NCI-H82 treated with DMSO at 0.1 percent for 48 hours (cell line): ENCODE measurements around the gene RNF166.

Source experiments
- DNase-seq: peaks from one replicate; lab custom pipeline; 2025; ENCODE audit not compliant: unreplicated experiment; lab: John Stamatoyannopoulos, UW

RNF166 gene, protein sequence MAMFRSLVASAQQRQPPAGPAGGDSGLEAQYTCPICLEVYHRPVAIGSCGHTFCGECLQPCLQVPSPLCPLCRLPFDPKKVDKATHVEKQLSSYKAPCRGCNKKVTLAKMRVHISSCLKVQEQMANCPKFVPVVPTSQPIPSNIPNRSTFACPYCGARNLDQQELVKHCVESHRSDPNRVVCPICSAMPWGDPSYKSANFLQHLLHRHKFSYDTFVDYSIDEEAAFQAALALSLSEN

GRCh38 chr16:88706229-88706964 is at the start of gene RNF166, which contains the start of gene CTU2:
TSS of gene RNF166 (minus strand) at chr16:88706408. CDS start at chr16:88706325, 83 bp downstream.
TSS of gene CTU2 (plus strand) at chr16:88706503. CDS start at chr16:88706531, 28 bp downstream.
- DNase-seq: peak; percentile 16

GRCh38 chr16:88754912-88755744 is 48.9 kb upstream of the RNF166 start:
- DNase-seq: peak; percentile 25

- DNase-seq: no peak
Observed at GRCh38 chr16:88754109-88754911, 48.1 kb upstream of the RNF166 start.

DNA sequence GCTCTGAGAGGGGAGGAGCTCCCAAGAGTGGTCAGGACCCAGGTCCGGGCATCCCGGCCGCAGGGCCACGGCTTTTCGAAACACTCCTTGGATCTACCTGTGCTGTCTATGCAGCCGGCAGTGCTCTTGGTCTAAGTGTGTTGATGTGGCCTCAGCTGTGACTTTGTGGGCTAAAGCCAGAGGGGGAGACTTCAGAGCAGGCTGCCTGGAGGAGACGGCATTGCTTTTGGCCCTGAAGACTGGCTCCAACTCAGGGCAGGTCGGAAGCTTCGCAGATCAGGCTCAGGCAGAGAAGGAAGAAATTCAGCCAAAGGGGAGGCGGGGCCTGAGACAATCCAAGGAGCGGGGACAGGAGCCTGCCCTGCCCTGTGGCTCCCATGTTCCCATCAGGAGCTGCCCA is 47.4 kb upstream of the RNF166 start:
- no peak for DNase-seq

DNA sequence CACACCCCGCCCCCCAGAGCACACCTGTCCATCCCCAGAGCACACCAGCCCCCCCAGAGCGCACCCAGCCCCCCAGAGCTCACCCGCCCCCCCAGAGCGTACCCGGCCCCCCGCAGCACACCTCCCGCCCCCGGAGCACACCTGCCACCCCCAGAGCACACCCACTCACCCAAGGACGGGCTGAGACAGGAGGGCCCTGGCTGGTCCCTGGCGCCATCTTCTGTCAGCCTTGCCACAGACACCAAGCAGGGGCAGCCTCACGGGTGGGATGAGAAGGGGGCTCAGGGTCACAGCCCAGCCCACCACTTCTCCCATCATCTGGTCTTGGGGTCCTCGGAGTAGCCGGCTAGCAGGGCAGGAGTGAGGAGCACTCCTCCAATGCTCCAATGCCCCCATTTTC is 47.0 kb upstream of the RNF166 start:
- no peak for DNase-seq

GRCh38 chr16:88752386-88753002 is 46.3 kb upstream of the RNF166 start:
- no peak for DNase-seq

GRCh38 chr16:88750854-88751253 is 44.6 kb upstream of the RNF166 start:
- no peak for DNase-seq

- no peak for DNase-seq
Observed at GRCh38 chr16:88749358-88749757, 43.1 kb upstream of the RNF166 start.

DNA sequence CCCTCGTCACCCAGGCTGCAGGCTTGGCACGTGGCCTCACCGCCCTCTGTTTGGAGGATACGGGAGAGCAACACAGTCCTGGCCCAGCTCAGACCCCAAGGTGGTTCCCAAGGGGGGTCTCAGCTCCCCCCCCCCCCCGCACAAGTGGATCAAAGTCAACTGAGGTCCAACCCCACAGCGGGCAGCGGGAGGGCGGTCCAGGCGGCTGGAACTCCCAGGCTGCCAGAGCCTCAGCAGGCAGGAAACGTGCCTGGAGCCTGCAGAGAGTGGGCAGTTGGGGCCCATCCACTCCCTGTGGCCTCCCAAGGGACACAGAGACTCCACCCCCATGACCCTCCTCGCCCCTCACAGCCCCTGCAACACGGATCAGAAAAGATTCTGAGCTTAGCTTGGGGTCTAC is 42.2 kb upstream of the RNF166 start:
- no peak for DNase-seq

- DNase-seq: peak; percentile 68
Observed at GRCh38 chr16:88747588-88748301, 41.5 kb upstream of the RNF166 start.

DNA sequence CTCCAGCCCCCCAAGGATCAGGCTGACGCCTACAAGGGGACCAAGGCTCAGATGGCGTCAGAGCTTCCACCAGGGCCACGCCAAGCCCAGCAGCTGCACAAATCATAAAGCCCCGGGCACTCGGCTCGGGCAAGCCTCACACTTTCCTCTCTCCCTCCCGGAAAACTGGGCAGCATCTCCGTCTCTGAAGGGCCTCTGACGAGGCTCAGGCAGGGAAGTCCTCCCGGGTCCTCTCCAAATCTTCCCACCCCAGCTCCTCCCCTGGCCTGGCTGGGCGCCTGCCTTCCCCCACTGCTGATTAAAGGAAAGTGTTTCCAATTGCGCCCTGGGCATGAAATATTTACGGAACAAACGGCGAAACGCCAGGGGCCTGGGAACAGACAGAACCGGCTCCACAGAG is 40.3 kb upstream of the RNF166 start:
- DNase-seq: no peak

DNA sequence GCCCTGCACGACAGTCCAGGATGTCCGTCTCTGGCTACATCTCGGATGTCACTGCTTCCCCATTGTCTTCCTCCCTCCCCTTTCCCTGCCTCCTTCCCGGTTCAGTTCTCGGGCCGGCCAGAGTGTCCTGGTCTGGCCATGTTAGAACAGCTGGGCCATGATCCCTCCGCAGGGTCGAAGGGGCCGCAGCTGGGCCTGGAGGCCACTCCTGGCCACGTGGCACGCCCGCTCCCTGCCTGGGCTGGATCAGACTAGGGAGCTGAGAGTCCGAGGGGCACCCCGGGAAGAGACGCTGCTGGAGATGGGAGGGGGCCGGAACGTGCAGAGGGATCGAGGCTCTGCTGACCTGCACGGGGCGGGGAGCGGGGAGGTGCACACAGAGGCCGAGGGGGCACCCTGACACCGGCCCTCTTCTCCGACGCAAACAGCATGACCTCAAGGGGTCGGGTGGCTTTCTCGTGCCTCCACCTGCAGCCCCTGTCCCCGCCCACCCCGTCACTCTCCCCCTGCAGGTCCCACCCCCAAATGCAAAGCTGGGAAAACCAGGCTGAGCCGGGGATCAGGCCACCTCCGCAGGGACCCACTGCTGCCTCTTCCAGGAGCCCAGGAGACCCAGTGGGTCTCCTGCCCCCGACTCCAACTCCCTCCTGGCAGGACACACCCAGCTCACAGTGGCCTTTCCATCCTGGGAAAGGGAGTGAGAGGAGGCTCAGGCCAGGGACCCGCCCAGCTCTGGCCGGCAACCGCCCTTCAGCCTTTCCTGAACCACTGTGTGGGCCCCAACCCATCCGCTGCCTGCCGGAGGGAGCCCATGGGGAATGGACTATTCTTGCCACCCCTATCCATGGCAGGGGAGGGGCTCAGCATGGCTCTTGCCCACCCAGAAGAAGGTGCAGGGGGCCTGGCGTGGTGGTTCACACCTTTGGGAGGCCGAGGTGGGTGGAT is 38.6 kb upstream of the RNF166 start:
- DNase-seq: no peak

DNA sequence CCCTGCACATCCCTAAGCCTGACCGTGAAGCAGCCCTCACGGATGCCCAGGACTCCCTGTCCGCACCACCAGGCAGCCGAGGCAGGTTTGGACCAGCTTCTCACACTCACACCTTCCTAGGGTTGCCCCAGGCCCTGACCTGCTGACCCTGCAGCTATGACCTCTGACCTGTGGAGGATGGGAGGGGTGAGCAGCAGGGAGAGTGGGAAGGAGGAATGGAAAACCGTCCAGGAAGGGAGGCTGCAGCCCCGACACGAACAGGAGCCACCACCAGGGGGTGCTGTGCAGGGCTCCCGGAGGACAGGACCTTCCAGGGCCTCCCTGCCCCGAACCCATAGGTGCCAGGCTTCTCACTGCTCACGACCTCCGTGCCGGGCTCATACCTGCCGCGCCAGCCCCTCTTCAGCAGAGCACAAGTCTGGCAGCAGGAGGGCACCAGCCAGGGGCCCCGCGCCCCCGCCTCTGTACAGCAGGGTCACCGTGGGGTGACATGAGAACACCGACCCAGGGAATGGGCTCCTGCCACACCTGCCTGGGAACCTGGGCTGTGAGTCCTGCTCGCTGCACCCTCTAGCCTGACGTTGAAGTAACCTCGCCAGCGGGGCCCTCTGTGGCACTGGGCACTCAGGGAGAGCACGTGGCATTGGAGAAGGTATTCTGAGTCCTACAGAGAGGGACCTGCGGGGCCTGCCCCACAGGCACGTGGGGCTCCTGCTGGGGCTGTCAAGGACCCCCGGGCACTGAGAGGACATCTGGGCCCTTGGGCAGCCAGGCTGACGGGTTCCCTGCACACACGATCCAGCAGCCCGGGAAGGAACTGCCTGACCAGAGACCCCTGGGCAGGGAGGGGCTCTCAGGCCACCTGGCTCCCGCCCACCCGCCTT is 37.7 kb upstream of the RNF166 start:
- DNase-seq: peak; percentile 18

DNA sequence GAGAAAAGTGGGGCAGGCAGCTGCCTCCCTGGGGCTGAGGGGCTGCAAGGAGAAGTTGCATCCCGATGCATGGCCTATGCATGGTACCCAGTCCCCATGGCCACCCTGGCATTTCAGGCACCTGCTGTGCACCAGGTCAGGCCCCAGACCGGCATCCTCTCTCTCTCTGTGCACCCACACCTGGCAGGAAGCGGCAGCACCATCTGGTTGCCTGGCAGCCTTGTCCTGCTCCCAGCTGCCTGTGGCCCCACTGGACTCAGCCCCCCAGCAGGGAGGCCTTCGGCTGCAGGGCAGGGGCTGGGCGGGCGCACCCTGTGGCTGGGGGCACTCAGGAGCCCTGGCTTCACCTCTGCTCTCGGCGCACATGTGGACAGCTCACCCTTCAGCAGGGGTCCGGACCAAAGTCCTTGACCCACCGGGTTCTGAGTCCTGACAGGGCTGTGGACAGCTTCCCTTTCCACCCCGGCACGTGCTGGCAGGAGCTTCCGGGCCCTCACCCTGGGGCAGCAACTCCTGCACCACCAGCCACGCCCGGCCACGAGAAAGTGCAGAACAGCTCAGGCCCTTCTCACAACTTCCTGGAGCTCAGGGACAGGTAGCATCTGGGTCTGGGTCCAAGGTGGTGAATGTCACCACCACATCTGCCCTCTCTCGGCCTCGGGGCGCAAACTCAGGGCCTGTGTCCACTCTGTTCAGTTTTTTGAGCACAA is 36.8 kb upstream of the RNF166 start:
- no peak for DNase-seq

DNA sequence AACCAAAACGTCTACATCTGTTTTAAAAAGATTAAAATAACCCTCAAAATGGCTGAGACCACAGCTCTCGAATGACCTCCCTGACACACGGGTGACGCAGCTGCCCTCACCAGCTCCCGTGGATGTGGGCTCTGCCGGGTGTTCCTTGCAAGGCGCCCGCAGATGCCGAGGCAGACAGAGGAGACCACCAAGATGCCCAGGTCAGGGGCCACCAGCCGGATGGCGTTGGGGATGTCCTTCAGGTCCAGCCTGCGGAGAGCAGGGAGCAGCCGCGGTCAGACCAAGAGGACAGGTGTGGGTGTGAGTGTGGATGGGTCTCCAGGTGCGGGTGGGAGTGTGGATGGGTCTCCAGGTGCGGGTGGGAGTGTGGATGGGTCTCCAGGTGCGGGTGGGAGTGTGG is 35.2 kb upstream of the RNF166 start:
- no peak for DNase-seq

DNA sequence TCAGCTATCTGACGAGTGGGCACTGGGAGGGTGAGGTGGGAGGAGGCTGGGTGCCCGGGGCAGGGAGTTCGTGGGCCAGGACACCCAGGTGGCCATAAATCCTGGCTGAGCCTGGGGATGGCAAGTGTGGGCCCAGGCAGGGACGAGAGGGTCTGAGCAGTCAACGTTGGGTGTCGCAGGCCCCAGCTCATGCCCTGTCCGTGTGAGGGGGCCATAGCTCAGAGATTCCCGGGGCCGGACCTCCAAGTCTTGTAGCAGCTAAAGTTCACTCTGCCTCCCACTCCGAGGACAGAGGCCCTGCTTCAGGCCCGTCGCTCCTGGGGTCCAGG is 34.5 kb upstream of the RNF166 start:
- DNase-seq: no peak
